ENCODE data around the gene TMEM161B.
A peak's percentile ranks its signal among the peaks of the same experiment; 100 is the strongest.
"Not testable (repeated sequence)": the region's sequence is repeated elsewhere in the genome, so short reads cannot be mapped to it uniquely, and the experiment has no call there.

The TMEM161B gene

GRCh38 chr5:88268385-88269184 is at the start of gene TMEM161B:
Gene TMEM161B, minus strand, starts transcription at chr5:88268845. Its CDS starts 122 bp downstream, at chr5:88268723.
- DNase-seq, result peak; percentile 69 to 86 (median 76)

DNA sequence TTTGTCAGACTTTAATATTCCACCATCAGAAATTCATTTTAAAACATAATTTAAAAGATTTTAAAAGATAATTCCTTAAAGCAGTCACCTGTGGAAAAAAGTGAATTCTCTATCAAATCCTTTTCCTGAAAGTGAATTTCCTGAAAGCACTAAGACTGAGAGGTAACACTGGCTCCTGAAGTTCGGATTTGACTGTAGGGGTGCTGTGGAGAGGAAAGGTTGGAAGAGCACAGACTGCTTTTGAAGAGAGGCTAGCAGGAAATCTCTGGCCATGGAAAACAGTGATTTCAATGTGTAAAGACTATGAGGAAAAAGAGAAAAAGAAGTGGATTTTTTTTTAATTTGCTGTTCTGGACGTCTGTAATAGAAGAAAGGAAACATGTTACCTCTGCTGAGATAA is 35.7 kb upstream of the TMEM161B start:
- DNase-seq, result no peak

DNA sequence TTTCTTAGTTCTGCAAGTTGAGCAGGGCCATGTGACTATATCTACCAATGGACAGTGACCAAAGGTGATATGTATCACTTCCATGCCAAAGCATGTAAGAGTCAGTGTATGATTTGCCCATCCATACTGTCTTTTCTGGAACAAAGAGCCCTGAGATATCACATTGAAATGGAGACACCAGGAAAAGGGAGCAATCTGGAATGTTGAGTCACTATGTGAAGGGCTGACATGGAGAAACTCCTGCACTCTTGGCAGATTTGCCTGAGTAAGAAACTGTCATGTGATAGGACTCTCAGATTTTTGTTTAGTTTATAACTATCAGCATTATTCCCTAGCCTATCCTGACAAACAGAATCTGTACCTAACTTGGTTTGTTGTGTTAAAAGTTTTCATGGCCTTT is 29.8 kb upstream of the TMEM161B start:
- no peak for DNase-seq

- no peak for DNase-seq
Observed at GRCh38 chr5:88290801-88291200, 22.2 kb upstream of the TMEM161B start.

DNA sequence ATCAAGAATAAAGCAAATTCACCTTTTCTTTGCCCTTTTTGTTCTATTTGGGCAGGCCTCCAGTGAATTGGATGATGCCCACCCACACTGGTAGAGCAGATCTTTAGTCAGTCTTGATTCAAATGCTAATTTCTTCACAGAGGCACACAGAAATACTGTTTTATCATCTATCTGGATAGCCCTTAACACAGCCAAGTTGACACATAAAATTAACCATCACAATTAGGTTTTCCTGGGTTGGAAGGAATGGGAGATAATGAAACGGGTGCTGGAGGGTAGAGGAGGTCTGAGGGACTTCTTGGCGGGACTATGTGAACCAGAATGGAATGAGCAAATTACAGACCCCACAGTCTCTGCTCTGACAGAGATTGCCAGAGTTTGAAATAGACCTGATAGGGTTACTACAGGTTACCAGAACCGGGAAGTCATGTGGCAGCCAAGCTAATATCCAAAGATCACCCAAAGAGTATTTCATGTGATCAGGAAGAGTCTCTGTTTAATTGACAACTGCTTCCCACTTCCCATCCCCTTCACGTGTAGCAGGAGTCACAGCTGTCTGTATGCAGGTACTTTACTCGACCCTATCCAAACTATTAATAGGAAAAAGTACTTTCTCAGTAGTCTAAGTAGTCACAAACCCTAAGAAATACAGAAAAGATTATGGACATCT is 20.0 kb upstream of the TMEM161B start:
- DNase-seq, result no peak

- DNase-seq, result peak in 1 of 3 donors; percentile 3
Observed at GRCh38 chr5:88287846-88288527, 19.3 kb upstream of the TMEM161B start.

GRCh38 chr5:88287302-88287701 is 18.7 kb upstream of the TMEM161B start:
- no peak for DNase-seq

- peak in 1 of 3 donors; percentile 13 for DNase-seq
Observed at GRCh38 chr5:88283690-88284089, 15.0 kb upstream of the TMEM161B start.

DNA sequence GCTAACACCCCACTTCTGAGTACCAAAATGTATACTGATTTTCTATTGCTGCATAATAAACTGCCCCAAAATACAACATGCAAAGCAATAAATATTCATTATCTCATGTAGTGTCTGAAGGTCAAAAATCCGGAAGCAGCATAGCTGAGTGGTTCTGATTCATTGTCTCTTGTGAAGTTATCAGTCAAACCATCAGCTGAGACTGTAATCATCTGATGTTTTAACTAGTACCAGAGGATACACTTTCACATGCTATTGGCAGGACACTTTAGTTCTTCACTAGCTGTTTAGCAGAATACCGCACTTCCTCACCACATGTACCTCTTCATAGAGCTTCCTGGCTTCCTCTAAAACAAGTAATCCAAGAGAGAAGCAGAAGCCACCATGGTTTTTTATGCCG is 12.7 kb upstream of the TMEM161B start:
- peak in 1 of 3 donors; percentile 11 for DNase-seq

DNA sequence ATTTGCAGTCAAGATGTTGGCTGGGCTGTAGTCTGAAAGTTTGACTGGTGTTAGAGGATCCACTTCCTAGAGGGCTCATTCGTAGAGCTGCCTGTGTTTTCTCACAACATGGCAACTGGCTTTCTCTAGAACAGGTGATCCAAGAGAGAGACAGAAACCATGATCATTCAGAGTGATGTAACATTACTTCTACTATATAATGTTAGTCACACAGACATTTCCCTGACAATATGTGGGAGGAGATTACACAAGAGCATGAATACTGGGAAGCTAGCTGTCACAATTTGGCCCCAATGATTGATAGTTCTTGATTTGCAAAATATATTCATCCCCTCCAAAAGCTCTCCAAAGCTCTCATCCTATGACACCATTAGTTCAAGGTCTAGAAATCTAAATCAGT is 10.9 kb upstream of the TMEM161B start:
- DNase-seq, result peak; percentile 35 to 62 (median 61)

DNA sequence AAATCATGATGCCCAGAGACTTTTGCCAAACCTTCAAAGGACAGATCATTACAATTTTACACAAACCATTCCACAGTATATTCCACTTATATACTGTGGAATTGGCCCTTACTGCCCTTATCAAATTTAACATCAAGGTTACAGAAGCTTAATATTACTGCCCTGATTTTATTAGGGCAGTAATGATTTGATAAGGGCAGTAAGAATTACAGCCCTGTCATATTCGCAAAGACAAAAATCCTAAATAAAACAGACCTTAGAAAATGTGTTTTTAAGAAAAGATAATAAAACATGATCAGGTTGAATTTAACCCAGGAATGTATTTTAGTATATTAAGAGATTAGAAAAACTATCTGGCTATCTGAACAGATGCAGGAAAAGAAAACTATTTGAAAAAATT is 7.7 kb upstream of the TMEM161B start:
- no peak for DNase-seq

DNA sequence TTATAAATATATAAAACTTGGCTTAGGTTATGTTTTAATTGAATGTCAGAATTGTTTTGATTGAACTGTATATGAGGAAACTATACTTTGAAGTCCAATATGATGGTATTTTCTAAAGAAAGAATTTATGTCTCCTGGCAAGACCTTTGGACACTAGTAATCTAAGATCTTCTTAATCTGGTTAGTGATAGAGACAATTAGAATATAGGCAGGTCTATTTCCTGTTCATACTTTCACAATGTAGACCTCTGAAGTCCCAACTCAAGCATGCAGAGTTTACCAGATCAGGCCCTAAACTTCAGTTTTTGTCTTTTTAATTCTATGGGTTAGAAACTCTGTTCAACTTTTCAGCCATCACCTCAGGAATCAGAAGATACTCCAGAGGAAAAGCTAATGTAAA is 6.9 kb upstream of the TMEM161B start:
- peak in 1 of 3 donors; percentile 0 for DNase-seq

- peak in 2 of 3 donors; percentile 6 to 14 for DNase-seq
Observed at GRCh38 chr5:88269222-88269771, 652 bp upstream of the TMEM161B start.

GRCh38 chr5:88264565-88264964 is 4.1 kb downstream of the TMEM161B start:
- DNase-seq, result not testable (repeated sequence)

GRCh38 chr5:88263349-88263748 is 5.3 kb downstream of the TMEM161B start:
- DNase-seq, result no peak

DNA sequence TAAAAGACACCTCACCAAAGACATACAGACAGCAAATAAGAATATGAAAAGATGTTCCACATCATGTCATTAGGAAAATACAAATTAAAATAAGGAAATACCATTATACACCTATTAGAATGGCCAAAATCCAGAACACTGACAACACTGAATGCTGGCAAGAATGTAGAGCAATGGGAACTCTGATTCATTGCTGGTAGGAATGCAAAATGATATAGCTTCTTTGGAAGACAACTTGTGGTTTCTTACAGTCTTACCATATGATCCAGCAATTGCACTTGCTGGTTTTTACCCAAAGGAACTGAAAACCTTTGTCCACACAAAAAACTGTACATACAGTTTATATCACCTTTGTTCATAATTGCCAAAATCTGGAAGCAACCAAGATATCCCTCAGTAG is 6.5 kb downstream of the TMEM161B start:
- DNase-seq, result no peak

DNA sequence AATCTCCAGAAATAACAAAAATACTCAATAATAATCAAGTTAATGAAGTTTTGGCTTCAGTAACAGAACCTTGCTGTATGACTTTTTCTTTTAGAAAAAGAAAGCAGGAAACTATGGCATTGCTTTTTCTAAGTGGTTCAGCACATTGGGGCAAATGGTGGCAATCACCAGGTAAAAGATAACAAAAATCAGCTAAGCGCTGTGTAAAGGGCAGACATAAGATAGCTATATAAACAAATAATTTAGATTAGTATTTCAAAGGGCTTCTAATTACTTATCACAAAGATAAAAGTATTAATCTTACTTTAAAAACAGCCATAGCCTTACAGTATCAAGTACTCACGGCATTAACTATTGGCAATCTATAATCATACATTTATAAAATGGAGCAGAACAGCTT is 10.0 kb downstream of the TMEM161B start:
- DNase-seq, result no peak

DNA sequence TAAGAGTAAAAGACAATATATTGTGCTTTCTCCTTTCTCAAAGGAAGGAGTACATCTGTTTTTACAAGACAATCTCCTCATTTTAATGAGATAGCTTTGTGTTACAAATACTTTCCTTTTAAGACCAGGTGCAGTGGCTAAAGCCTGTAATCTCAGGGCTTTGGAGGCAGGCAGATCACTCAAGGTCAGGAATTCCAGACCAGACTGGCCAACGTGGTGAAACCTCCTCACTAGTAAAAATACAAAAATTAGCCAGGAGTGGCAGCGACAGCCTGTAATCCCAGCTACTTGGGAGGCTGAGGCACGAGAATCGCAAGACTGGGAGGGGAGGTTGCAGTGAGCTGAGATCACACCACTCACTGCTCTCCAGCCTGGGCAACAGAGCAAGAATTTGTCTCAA is 11.8 kb downstream of the TMEM161B start:
- DNase-seq, result no peak

DNA sequence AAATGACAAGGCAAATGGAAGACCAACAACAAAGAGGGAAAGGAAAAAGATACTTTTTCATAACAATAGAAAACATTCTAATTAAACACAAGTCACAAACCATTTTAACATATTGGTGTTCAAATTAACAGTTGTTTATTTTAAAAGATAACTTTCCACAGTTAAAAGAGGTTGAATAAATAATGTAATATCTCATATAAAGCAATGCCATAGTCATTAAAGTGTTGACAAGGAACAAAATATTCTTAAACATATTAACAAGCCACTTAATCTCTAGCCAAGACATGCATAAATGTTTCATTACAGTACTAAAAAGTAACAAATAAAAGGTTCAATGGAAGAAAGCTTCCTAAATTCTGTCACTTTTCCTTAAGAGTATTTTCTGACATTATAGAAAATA is 12.6 kb downstream of the TMEM161B start:
- no peak for DNase-seq

GRCh38 chr5:88254320-88254719 is 14.3 kb downstream of the TMEM161B start:
- DNase-seq, result no peak

DNA sequence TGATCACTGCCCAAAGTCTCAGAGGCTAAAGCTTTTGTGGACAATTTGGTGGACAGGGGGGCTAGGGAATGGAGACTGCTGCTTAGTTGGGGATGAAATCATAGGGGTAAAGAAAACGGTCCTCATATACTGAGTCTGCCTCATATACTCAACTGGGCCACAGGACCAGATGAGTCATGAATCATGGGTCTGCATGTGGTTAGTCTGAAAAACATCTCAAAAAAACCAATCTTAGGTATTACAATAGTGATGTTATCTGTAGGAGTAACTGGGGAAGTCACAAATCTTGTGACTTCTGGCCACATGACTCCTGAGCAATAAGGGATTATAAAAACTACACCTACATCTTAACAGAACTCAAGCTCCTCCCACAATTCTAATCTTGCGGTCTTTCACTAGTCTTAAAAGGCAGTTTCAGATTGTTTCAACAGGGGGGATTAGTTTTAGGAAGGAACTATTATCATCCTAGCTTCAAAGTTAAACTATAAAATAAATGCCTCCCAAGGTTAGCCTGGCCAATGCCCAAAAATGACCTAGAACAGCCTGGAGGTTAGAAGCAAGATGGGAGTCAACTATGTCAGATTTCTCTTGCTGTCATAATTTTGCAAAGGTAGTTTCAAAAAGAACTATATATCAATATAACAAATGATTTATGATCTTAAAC is 17.5 kb downstream of the TMEM161B start:
- peak; percentile 40 to 56 (median 55) for DNase-seq

DNA sequence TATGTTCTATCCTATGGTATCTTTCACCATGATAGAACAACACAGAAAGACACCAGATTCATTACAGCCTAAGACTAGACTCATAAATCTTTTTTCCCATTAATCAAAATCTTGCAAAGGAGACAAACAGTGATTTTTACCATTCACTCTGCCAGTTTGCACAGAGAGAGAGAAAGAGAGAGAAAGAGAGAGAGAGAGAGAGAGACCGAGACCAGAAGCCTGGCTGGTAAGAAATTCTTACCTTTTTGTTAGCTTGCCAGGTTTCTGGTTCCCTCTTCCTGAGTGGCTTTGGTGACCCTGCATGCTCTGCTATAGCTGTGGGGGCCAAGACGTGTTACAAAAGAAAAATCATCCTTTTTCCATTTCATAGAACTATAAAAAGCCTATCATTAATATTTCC is 18.6 kb downstream of the TMEM161B start:
- DNase-seq, result no peak
